ENCODE measurements around the gene SGIP1.

DNA sequence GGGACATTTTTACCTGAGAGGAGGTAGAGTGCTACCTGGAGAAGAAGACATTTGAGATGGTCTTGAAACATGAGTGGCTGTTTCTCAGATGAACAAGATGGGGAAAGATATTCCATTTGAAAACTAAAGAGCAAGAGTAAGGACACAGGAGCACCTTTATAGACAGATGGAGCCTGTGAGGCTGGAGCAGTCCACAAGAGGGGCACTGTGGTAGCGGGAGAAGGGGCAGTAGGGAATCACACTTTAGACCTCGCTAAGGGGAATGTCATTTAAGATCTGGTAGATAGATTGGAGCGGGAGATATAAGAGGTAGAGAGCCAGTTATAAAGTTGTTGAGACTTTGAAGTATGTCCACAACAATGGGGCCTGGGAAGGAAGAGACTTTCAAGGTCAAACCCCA is 241.7 kb downstream of the SGIP1 start:
- TF ChIP-seq EZH2 (IDR thresholded peaks at IDR 0.05) = no peak
- TF ChIP-seq, protein P1, sequence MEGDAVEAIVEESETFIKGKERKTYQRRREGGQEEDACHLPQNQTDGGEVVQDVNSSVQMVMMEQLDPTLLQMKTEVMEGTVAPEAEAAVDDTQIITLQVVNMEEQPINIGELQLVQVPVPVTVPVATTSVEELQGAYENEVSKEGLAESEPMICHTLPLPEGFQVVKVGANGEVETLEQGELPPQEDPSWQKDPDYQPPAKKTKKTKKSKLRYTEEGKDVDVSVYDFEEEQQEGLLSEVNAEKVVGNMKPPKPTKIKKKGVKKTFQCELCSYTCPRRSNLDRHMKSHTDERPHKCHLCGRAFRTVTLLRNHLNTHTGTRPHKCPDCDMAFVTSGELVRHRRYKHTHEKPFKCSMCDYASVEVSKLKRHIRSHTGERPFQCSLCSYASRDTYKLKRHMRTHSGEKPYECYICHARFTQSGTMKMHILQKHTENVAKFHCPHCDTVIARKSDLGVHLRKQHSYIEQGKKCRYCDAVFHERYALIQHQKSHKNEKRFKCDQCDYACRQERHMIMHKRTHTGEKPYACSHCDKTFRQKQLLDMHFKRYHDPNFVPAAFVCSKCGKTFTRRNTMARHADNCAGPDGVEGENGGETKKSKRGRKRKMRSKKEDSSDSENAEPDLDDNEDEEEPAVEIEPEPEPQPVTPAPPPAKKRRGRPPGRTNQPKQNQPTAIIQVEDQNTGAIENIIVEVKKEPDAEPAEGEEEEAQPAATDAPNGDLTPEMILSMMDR (IDR thresholded peaks at IDR 0.05) = no peak

All from neural progenitor cell (in vitro differentiated cells).